ENCODE data around the gene PMPCA. TPM values are rescaled to one million over a fixed set of nuclear protein-coding genes. Genes with fewer than 3 reads are reported as not detected.

Gene PMPCA
- total RNA-seq, 1 experiment from 2014 or later, result 116 TPM

DNA sequence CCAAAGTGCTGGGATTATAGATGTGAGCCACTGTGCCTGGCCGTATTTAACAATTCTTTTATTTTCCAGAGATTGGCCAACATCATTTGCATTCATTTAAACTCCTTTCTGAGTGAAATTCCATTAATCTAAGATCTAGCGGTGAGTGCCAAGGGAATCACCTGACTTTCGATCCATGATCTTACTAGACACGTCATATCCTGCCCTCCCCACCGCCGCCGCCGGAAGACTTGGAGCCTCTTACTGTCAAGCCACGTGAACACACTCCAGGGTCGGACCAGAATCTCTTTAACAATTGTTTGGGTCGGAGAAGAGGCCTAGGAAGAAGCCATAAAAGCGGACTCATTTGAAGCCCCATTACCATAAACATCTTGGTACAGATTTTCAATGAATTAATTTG is 16.3 kb downstream of the PMPCA start:
- peaks cover 17 to 24% of the 10 kb centered on the region in 2 experiments; a peak in 3 of 4 replicates for H3K36me3 ChIP-seq (ENCODE audit: control insufficient read depth in 1 of 2, insufficient read depth in 2 of 2, low read length in 2 of 2)
- intact Hi-C loops (cut with micrococcal nuclease), result no loop called here
- BruUV-seq (replicated peaks), result no TSS peak

DNA sequence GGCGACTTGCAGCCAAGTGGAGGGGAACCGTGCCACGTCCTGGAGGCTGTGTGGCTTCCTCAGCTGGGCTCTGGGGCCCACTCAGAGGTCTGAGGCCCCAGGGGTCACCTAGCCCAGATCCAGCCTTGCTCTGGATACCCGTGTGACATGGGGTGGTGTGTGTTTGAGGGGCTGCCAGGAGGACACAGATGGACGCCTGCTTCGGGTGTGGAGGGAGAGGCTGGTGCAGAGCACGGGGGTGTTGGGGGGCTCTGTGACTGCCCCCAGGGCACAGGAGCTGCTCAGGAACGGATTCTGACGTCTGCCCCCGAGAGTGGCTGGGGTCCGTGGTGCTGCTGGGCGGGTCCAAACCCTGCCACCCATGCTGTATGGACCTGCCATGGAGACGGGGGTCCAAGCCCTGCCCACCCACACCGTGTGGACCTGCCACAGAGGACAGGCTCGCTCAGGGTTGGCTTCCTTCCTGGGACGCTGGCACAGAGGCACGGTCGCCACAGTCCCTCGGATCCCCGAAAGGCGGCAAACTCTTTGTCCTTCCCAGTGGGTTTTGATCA is 18.7 kb downstream of the PMPCA start:
- ChIA-PET RAD21 (ENCODE audit: low non-redundant PET in 1 of 2, low total read pairs in 2 of 2, uncharacterized antibody in 2 of 2, unreplicated experiment in 2 of 2) (no interaction called here), CTCF (no interaction called here), POLR2A (no interaction called here)
- H3K27me3 ChIP-seq (ENCODE audit: insufficient read depth, low read length), result no peaks in the 10 kb centered on the region
- H3K27ac ChIP-seq (ENCODE audit: low read depth, low read length), result no peak overlapping the region
- ATAC-seq (no peak), DNase-seq (ENCODE audit: low read depth, low spot score) (no peak)
- no peaks in the 10 kb centered on the region for H4K20me1 ChIP-seq (ENCODE audit: insufficient read depth)
- no peaks in the 10 kb centered on the region for H3K9me3 ChIP-seq (ENCODE audit: control insufficient read depth in 1 of 2, insufficient read depth in 1 of 2, low read depth in 1 of 2, low read length in 2 of 2)
- H3K79me2 ChIP-seq (ENCODE audit: insufficient read depth, low read length), result peaks cover 8% of the 10 kb centered on the region; the same call in 1 of the 2 replicates
- H3K9ac ChIP-seq (ENCODE audit: low read length), result no peak overlapping the region
- H3K9me2 ChIP-seq (ENCODE audit: insufficient read depth), result no peaks in the 10 kb centered on the region
- peaks cover 3 to 12% of the 10 kb centered on the region in 2 experiments; a peak in 2 of 4 replicates for H3K36me3 ChIP-seq (ENCODE audit: control insufficient read depth in 1 of 2, insufficient read depth in 2 of 2, low read length in 2 of 2)
- TF ChIP-seq CBX3 (IDR thresholded peaks at IDR 0.05; ENCODE audit: low read depth) (no peak), SP1 (IDR thresholded peaks at IDR 0.05; ENCODE audit: low read depth) (no peak), EGR1 (IDR thresholded peaks at IDR 0.05; ENCODE audit: low read depth) (no peak), SIN3A (IDR thresholded peaks at IDR 0.05; ENCODE audit: low read depth) (no peak), YY1 (IDR thresholded peaks at IDR 0.05; ENCODE audit: extremely low read depth, insufficient replicate concordance, low read depth, low read length) (no peak), TCF7L2 (IDR thresholded peaks at IDR 0.05; ENCODE audit: borderline replicate concordance, extremely low read depth, insufficient read depth, insufficient read length) (no peak), ZFX (IDR thresholded peaks at IDR 0.05) (no peak), POLR2AphosphoS5 (IDR thresholded peaks at IDR 0.05; ENCODE audit: low read depth, low read length) (no peak)
- TF ChIP-seq, protein P1, sequence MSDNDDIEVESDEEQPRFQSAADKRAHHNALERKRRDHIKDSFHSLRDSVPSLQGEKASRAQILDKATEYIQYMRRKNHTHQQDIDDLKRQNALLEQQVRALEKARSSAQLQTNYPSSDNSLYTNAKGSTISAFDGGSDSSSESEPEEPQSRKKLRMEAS (IDR thresholded peaks at IDR 0.05), result no peak
- TF ChIP-seq, protein P2, sequence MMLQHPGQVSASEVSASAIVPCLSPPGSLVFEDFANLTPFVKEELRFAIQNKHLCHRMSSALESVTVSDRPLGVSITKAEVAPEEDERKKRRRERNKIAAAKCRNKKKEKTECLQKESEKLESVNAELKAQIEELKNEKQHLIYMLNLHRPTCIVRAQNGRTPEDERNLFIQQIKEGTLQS (IDR thresholded peaks at IDR 0.05), result no peak
- no peak overlapping the region for H3K4me2 ChIP-seq (ENCODE audit: low read length)
- H2AFZ ChIP-seq (ENCODE audit: low read depth, low read length, poor library complexity, severe bottlenecking), result no peak overlapping the region
- intact Hi-C loops (cut with micrococcal nuclease), result no loop called here
- TSS peak; percentile 48 for BruUV-seq (replicated peaks)
- H3K4me1 ChIP-seq (ENCODE audit: control insufficient read depth in 1 of 2, insufficient read depth in 2 of 2, low read length in 2 of 2), result no peaks in the 10 kb centered on the region
- H3K4me3 ChIP-seq (replicated peaks in 1 of 2; ENCODE audit: low read depth in 1 of 2, low read length in 2 of 2), result no peak overlapping the region

More for the DNA sequence above, 16.3 kb downstream of the PMPCA start:
- Histone ChIP-seq H3K4me1 (ENCODE audit: control insufficient read depth in 1 of 2, insufficient read depth in 2 of 2, low read length in 2 of 2) (no peaks in the 10 kb centered on the region), H3K27me3 (ENCODE audit: insufficient read depth, low read length) (no peaks in the 10 kb centered on the region), H2AFZ (ENCODE audit: low read depth, low read length, poor library complexity, severe bottlenecking) (no peak overlapping the region), H3K4me3 (replicated peaks in 1 of 2; ENCODE audit: low read depth in 1 of 2, low read length in 2 of 2) (no peak overlapping the region), H3K4me2 (ENCODE audit: low read length) (no peak overlapping the region), H3K9me2 (ENCODE audit: insufficient read depth) (no peaks in the 10 kb centered on the region), H3K9me3 (ENCODE audit: control insufficient read depth in 1 of 2, insufficient read depth in 1 of 2, low read depth in 1 of 2, low read length in 2 of 2) (no peaks in the 10 kb centered on the region), H3K27ac (ENCODE audit: low read depth, low read length) (no peak overlapping the region), H3K79me2 (ENCODE audit: insufficient read depth, low read length) (no peaks in the 10 kb centered on the region), H3K9ac (ENCODE audit: low read length) (no peak overlapping the region), H4K20me1 (ENCODE audit: insufficient read depth) (no peaks in the 10 kb centered on the region)
- CTCF ChIA-PET, result no interaction called here
- RAD21 ChIA-PET (ENCODE audit: low non-redundant PET in 1 of 2, low total read pairs in 2 of 2, uncharacterized antibody in 2 of 2, unreplicated experiment in 2 of 2), result no interaction called here
- ATAC-seq (no peak), DNase-seq (ENCODE audit: low read depth, low spot score) (no peak)
- POLR2A ChIA-PET, result no interaction called here
- TF ChIP-seq, protein P3, sequence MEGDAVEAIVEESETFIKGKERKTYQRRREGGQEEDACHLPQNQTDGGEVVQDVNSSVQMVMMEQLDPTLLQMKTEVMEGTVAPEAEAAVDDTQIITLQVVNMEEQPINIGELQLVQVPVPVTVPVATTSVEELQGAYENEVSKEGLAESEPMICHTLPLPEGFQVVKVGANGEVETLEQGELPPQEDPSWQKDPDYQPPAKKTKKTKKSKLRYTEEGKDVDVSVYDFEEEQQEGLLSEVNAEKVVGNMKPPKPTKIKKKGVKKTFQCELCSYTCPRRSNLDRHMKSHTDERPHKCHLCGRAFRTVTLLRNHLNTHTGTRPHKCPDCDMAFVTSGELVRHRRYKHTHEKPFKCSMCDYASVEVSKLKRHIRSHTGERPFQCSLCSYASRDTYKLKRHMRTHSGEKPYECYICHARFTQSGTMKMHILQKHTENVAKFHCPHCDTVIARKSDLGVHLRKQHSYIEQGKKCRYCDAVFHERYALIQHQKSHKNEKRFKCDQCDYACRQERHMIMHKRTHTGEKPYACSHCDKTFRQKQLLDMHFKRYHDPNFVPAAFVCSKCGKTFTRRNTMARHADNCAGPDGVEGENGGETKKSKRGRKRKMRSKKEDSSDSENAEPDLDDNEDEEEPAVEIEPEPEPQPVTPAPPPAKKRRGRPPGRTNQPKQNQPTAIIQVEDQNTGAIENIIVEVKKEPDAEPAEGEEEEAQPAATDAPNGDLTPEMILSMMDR (IDR thresholded peaks at IDR 0.05 in 2 of 3, conservative IDR thresholded peaks at IDR 0.05 in 1 of 3; ENCODE audit: borderline replicate concordance in 1 of 3, insufficient read depth in 1 of 3, low read depth in 2 of 3, low read length in 2 of 3), result no peak
- TF ChIP-seq JUND (IDR thresholded peaks at IDR 0.05), result no peak
